Testis (tissue), 2 donors: ENCODE results near the gene EXD1.

Source experiments
- POLR2A ChIP-seq: fragments of 450-650 bp; IDR thresholded peaks from one replicate; pipeline ENCODE4 v1.6.1; 2017; ENCODE audit warnings: antibody characterized with exemption, mild to moderate bottlenecking, moderate library complexity
- TF ChIP-seq, protein P1 (sequence below), 3 experiments: fragments of 450-650 bp in 2 of 3; fragments of 200-600 bp in 1 of 3; sonication (generic) in 1 of 3; IDR thresholded peaks; one replicate each; pipeline ENCODE4 v1.5.1; 2016 to 2019; ENCODE audit warnings: antibody characterized with exemption in 3 of 3, mild to moderate bottlenecking in 2 of 3, moderate library complexity in 1 of 3

DNA sequence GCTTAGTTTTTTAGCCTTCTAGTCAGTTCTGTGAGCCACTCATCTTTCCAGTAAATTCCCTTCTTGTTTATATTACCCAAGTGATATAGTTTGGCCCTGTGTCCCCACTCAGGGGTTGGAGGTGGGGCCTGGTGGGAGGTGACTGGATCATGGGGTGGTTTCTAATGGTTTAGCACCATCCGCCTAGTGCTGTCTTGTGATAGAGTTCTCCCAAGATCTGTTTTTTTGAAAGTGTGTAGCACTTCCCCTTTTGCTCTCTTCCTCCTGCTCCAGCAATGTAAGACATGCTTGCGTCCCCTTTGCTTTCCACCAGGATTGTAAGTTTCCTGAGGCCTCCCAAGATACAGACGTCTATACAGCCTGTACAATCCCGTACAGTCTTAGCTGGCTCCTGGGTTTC is 60.8 kb downstream of the EXD1 start:
- TF ChIP-seq, protein P1, sequence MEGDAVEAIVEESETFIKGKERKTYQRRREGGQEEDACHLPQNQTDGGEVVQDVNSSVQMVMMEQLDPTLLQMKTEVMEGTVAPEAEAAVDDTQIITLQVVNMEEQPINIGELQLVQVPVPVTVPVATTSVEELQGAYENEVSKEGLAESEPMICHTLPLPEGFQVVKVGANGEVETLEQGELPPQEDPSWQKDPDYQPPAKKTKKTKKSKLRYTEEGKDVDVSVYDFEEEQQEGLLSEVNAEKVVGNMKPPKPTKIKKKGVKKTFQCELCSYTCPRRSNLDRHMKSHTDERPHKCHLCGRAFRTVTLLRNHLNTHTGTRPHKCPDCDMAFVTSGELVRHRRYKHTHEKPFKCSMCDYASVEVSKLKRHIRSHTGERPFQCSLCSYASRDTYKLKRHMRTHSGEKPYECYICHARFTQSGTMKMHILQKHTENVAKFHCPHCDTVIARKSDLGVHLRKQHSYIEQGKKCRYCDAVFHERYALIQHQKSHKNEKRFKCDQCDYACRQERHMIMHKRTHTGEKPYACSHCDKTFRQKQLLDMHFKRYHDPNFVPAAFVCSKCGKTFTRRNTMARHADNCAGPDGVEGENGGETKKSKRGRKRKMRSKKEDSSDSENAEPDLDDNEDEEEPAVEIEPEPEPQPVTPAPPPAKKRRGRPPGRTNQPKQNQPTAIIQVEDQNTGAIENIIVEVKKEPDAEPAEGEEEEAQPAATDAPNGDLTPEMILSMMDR (IDR thresholded peaks at IDR 0.05), result no peak
- TF ChIP-seq POLR2A, result no peak
